Common myeloid progenitor, CD34-positive (primary cell): ENCODE measurements around the gene ACAP1.
"Not testable (repeated sequence)": the region's sequence is repeated elsewhere in the genome, so short reads cannot be mapped to it uniquely, and the experiment has no call there.

Experiments
- CTCF ChIA-PET: fragments of 350-600 bp; sonication (Branson Sonifier 250); formaldehyde crosslinking; loops from one replicate; lab custom pipeline; 2021; ENCODE audit warnings: antibody characterized with exemption; lab: Charles Lee
- POLR2A ChIA-PET: fragments of 350-600 bp; sonication (Branson Sonifier 250); formaldehyde crosslinking; loops from one replicate; lab custom pipeline; 2021; ENCODE audit warnings: antibody characterized with exemption; lab: Charles Lee
- DNase-seq, 3 donors: peaks; one replicate each; pipeline versions ENCODE4 v3.0.0 to v3.0.0-alpha.2; 2013
- H3K27ac ChIP-seq, 2 experiments: 1 replicate in 1 of 2; 2 replicates in 1 of 2; pipeline ENCODE4 v1.7.0; 2013; ENCODE audit warnings: inconsistent platforms in 2 of 2, low read length in 2 of 2, mild to moderate bottlenecking in 2 of 2, low read depth in 1 of 2, moderate library complexity in 1 of 2; ENCODE audit not compliant: severe bottlenecking in 2 of 2, insufficient read depth in 1 of 2, poor library complexity in 1 of 2
- H3K27me3 ChIP-seq, 5 experiments: replicated peaks in 2 of 5; 1 replicate in 3 of 5; 2 replicates in 2 of 5; pipeline versions ENCODE4 v1.6.1 to v1.7.0; 2013; ENCODE audit warnings: low read length in 4 of 5, mild to moderate bottlenecking in 2 of 5, moderate library complexity in 2 of 5, inconsistent platforms in 1 of 5; ENCODE audit not compliant: insufficient read depth in 5 of 5, control insufficient read depth in 4 of 5
- H3K36me3 ChIP-seq, 4 experiments: 1 replicate in 2 of 4; 2 replicates in 2 of 4; pipeline versions ENCODE4 v1.6.1 to v1.7.0; 2013; ENCODE audit warnings: low read length in 3 of 4, control low read depth in 1 of 4, mild to moderate bottlenecking in 1 of 4; ENCODE audit not compliant: control insufficient read depth in 4 of 4, insufficient read depth in 4 of 4
- H3K4me1 ChIP-seq, 4 experiments: 1 replicate in 3 of 4; 2 replicates in 1 of 4; pipeline versions ENCODE4 v1.6.1 to v1.7.1; 2013; ENCODE audit warnings: low read length in 3 of 4, mild to moderate bottlenecking in 3 of 4, control low read depth in 1 of 4, inconsistent platforms in 1 of 4, moderate library complexity in 1 of 4; ENCODE audit not compliant: control insufficient read depth in 4 of 4, insufficient read depth in 4 of 4; ENCODE audit errors: control extremely low read depth in 1 of 4
- H3K4me3 ChIP-seq, 7 experiments: 1 replicate in 4 of 7; 2 replicates in 3 of 7; pipeline versions ENCODE4 v1.5.1 to v1.7.0; 2013; ENCODE audit warnings: mild to moderate bottlenecking in 7 of 7, low read length in 6 of 7, moderate library complexity in 6 of 7, inconsistent platforms in 2 of 7, low read depth in 2 of 7, control low read depth in 1 of 7; ENCODE audit not compliant: insufficient read depth in 4 of 7, control insufficient read depth in 1 of 7; ENCODE audit errors: extremely low read depth in 1 of 7
- H3K9me3 ChIP-seq, 5 experiments: 1 replicate in 4 of 5; 2 replicates in 1 of 5; pipeline versions ENCODE4 v1.6.1 to v1.7.1; 2013; ENCODE audit warnings: low read length in 4 of 5, mild to moderate bottlenecking in 2 of 5, inconsistent platforms in 1 of 5, low read depth in 1 of 5, moderate library complexity in 1 of 5; ENCODE audit not compliant: control insufficient read depth in 4 of 5, insufficient read depth in 2 of 5; ENCODE audit errors: control extremely low read depth in 1 of 5
- WGBS: methylation state at CpG from one replicate; pipeline ENCODE4 v1.1.5; 2013; ENCODE audit not compliant: insufficient coverage; 5-methylcytosine and 5-hydroxymethylcytosine counted together

The ACAP1 gene

DNA sequence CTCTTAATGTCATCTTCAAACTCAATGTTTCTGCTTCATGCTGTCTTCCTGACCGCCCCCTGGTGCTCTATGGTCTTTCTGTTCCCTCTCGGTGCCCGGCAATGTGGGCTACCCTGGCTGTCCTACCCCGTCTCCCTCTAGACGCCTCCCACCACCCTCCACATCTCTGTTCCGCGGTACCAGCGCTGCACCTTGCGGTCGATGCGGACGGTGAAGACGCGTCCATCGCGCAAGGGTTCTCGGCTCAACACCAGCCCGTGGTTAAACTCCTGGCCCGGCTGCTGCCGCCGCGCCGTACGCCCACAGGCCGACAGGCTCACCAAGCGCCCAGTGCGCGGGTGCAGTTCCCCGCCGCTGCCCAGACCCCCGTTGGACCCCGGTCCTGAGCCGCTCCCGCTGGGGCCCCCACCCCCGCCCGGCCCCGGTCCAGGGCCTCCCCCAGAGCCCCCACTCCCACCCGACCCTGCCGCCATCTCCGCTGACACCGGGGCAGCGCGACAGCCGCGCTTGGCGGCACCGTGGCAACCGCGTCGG lies 7.4 kb upstream of the ACAP1 start, which contains the start of gene NEURL4:
TSS of gene NEURL4 (minus strand) at position 496 of the 534 bp plus-strand sequence. CDS start at position 473, 23 bp downstream.
- Histone ChIP-seq H3K9me3 (no peaks in the 10 kb centered on the region), H3K27ac (peak within 1 kb of the TSS; percentile 66 to 87), H3K27me3 (no peaks in the 10 kb centered on the region), H3K36me3 (peaks cover 0 to 33% (median 24%) of the 10 kb centered on the region in 4 experiments), H3K4me3 (peak within 1 kb of the TSS; percentile 74 to 97 (median 90)), H3K4me1 (peaks cover 5 to 38% (median 32%) of the 10 kb centered on the region in 4 experiments)
- WGBS: 0% methylated on average over 38 of the region's 50 CpGs
- CTCF ChIA-PET: interaction anchor here (1.4 to 12.8 kb wide), 6 partner anchors 9 to 32 kb away, joined by 4 to 314 read pairs (median 8); partner anchors contain the start of genes ACAP1 and TMEM95
- DNase-seq: no peak
- POLR2A ChIA-PET: interaction anchor here (0.7 to 1.0 kb wide), 2 partner anchors 20 to 156 kb away, joined by 3 to 4 read pairs; partner anchors contain the start of gene POLR2A

DNA sequence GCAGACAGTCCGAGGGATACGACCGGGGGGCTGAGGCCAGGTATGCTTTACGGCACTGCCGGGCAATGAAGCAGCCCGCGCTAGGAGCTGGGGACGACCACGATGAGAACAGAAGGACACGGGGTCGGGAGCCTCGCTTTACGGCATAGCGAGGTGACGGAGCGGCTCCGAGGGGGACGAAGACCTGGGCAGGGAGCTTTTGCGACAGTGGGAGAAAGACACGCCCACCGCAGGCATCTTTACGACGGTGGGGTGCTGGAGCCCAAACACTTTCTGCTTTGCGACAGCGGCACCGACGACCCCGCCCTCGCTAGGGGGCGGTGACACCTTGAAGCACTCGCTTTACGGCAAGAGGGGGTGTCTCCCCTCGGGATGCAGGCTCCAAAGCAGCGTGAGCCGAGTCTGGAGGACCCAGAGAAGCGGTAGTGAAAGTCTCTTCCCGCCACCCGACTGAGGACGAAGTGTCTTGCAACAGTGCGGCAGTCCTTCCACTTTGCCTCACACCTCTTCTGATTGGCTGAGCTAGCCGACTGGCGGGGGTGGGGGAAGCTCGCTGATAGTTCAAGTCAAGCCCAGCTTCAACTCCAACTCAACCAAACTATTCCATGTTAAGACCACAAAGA lies 6.8 kb upstream of the ACAP1 start:
- POLR2A ChIA-PET: interaction anchor here (1.0 kb wide), 1 partner anchor 20 kb away, joined by 4 read pairs; no protein-coding TSS in a partner anchor

DNA sequence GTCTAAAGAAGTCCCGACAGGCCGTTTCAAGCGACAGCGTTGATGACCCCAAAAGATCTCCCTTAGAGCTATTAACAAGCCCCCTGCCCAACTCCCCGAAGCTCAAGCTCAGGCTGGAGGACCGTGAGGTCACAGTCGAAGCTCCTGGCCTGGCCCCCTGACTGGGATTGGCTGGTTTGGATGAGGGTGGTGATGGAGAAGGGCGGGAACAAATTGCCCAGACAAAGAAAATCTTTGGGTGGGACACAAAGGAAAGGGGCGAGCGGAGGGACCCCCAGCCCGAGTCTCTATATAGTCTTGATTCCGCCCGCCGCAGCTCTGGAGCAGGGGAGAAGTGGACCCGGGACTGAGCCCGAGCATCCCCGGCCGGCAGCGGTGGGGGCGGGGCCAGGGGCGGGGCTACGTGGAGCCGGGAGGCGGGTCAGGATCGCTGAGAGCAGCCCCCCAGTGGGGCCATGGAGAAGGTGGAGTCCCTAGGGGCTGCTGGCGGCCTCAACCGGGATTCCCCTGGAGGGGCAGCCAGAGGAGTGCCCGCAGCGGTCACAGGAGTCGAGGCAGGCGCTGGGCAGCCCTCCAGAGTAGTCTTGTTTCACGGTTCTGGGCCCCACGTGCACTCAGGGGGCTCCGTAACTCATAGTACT lies 6.2 kb upstream of the ACAP1 start:
- no peaks in the 10 kb centered on the region for H3K9me3 ChIP-seq
- H3K4me3 ChIP-seq: peak overlapping the region; percentile 74 to 97 (median 90)
- ChIA-PET POLR2A (interaction anchor here (0.6 to 1.0 kb wide), 2 partner anchors 21 to 109 kb away, joined by 3 to 4 read pairs; no protein-coding TSS in a partner anchor), CTCF (interaction anchor here (0.9 to 12.8 kb wide), 11 partner anchors 9 to 284 kb away, joined by 3 to 314 read pairs (median 4); partner anchors contain the start of genes ACAP1 and TMEM95)
- H3K27ac ChIP-seq: peak overlapping the region; percentile 66 to 87
- H3K4me1 ChIP-seq: peaks cover 5 to 43% (median 37%) of the 10 kb centered on the region in 4 experiments
- peaks cover 0 to 22% (median 14%) of the 10 kb centered on the region in 4 experiments for H3K36me3 ChIP-seq
- H3K27me3 ChIP-seq: no peaks in the 10 kb centered on the region
- 2% methylated on average over 13 of the region's 34 CpGs for WGBS
- DNase-seq: peak; percentile 78 to 88 (median 87)

More for the DNA sequence above, 6.8 kb upstream of the ACAP1 start:
- H3K9me3 ChIP-seq: no peaks in the 10 kb centered on the region
- peaks cover 5 to 38% (median 33%) of the 10 kb centered on the region in 4 experiments for H3K4me1 ChIP-seq
- H3K4me3 ChIP-seq: peak overlapping the region; percentile 74 to 97 (median 90)
- no peaks in the 10 kb centered on the region for H3K27me3 ChIP-seq
- H3K36me3 ChIP-seq: peaks cover 0 to 28% (median 19%) of the 10 kb centered on the region in 4 experiments
- CTCF ChIA-PET: interaction anchor here (0.9 to 12.8 kb wide), 10 partner anchors 9 to 284 kb away, joined by 3 to 314 read pairs (median 5); partner anchors contain the start of genes ACAP1 and TMEM95
- WGBS: 0% methylated on average over 38 of the region's 43 CpGs
- DNase-seq: peak; percentile 99 to 100 (median 100)
- peak overlapping the region; percentile 66 to 87 for H3K27ac ChIP-seq

- peak overlapping the region; percentile 7 to 71 for H3K27ac ChIP-seq
- 77% methylated on average over 12 of the region's 13 CpGs for WGBS
- CTCF ChIA-PET: interaction anchor here (0.8 to 12.8 kb wide), 4 partner anchors 12 to 34 kb away, joined by 3 to 314 read pairs (median 6); partner anchors contain the start of genes ACAP1 and TMEM95
- H3K9me3 ChIP-seq: no peaks in the 10 kb centered on the region
- peaks cover 8 to 48% (median 42%) of the 10 kb centered on the region in 4 experiments for H3K4me1 ChIP-seq
- H3K4me3 ChIP-seq: peak overlapping the region in 6 of 7 experiments; percentile 27 to 97 (median 90)
- POLR2A ChIA-PET: no interaction called here
- H3K27me3 ChIP-seq: no peaks in the 10 kb centered on the region
- H3K36me3 ChIP-seq: peaks cover 0 to 16% (median 10%) of the 10 kb centered on the region in 4 experiments
- no peak for DNase-seq
Observed at GRCh38 chr17:7330638-7331015, 5.7 kb upstream of the ACAP1 start.

DNA sequence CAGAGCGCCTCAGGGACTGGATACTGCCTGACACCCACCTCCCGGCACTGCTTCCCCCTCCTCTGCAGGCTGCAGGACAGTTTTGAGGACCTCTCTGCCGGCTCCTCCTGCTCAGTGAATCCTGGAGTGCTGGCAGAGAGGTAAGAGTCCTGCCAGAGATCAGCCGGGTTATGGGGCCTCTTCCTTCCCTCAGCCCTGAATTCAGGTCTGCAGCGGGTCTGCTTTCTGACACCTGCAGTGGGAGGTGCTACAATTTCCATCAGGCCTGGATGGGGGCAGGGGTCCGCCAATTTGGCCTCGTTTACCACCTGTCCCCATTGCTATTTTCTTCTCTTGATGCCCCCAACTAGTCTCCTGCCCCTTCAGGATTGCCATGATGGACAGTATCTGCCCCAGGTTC lies 4.2 kb upstream of the ACAP1 start:
- DNase-seq: no peak
- ChIA-PET CTCF (no interaction called here), POLR2A (no interaction called here)
- Histone ChIP-seq H3K4me3 (no peak overlapping the region), H3K9me3 (no peaks in the 10 kb centered on the region), H3K27me3 (no peaks in the 10 kb centered on the region), H3K27ac (peak overlapping the region in 1 of 2 experiments; percentile 43), H3K4me1 (peaks cover 10 to 63% (median 57%) of the 10 kb centered on the region in 4 experiments), H3K36me3 (peaks cover 0 to 2% (median 0%) of the 10 kb centered on the region in 4 experiments)
- WGBS: 54% methylated on average over 7 of the region's 7 CpGs

DNA sequence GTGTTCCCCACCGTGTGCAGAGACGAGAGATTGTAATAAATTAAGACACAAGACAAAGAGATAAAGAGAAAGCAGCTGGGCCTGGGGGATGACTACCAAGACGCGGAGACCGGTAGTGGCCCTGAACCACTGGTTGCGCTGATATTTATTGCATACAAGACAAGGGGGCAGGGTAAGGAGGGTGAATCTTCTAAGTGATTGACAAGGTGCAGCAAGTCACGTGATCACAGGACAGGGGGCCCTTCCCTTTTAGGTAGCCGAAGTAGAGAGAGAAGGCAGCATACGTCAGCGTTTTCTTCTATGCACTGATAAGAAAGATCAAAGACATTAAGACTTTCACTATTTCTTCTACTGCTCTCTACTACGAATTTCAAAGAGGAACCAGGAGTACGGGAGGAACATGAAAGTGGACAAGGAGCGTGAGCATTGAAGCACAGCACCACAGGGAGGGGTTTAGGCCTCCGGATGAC lies 3.7 kb upstream of the ACAP1 start:
- H3K4me3 ChIP-seq, H3K27me3 ChIP-seq, CTCF ChIA-PET, H3K9me3 ChIP-seq, H3K36me3 ChIP-seq, POLR2A ChIA-PET, H3K27ac ChIP-seq, DNase-seq: not testable (repeated sequence)
- peaks cover 15 to 66% (median 60%) of the 10 kb centered on the region in 4 experiments for H3K4me1 ChIP-seq
- 65% methylated on average over 10 of the region's 14 CpGs for WGBS
